Hematopoietic multipotent progenitor cell treated with erythropoietin and hydrocortisone succinate and interleukin-3 and kit ligand, for 17 days (in vitro differentiated cells): Measurements from ENCODE around the gene OLFML2A.
"Not testable (repeated sequence)": the region's sequence is repeated elsewhere in the genome, so short reads cannot be mapped to it uniquely, and the experiment has no call there.

Source experiments
- DNase-seq: peaks from one replicate; pipeline ENCODE4 v3.0.0-alpha.2; 2015; ENCODE audit warnings: low spot score

The OLFML2A gene

GRCh38 chr9:124828489-124829333 is 51.8 kb downstream of the OLFML2A start:
- DNase-seq: no peak

- DNase-seq: no peak
These were observed 52.4 kb downstream of the OLFML2A start for GRCh38 chr9:124829334-124829669.

- DNase-seq: no peak
These were observed 53.7 kb downstream of the OLFML2A start for GRCh38 chr9:124830593-124830992.

GRCh38 chr9:124831642-124832364 is 54.9 kb downstream of the OLFML2A start:
- DNase-seq: no peak

- no peak for DNase-seq
These were observed 57.7 kb downstream of the OLFML2A start for GRCh38 chr9:124834591-124834990.

GRCh38 chr9:124835026-124835557 is 58.2 kb downstream of the OLFML2A start:
- DNase-seq: no peak

- DNase-seq: not testable (repeated sequence)
These were observed 61.2 kb downstream of the OLFML2A start for GRCh38 chr9:124838132-124838531.

- not testable (repeated sequence) for DNase-seq
These were observed 61.8 kb downstream of the OLFML2A start for GRCh38 chr9:124838567-124839275.

- DNase-seq: no peak
These were observed 62.8 kb downstream of the OLFML2A start for GRCh38 chr9:124839612-124840299.

GRCh38 chr9:124840300-124840833 is 63.4 kb downstream of the OLFML2A start:
- no peak for DNase-seq

- DNase-seq: no peak
These were observed 64.3 kb downstream of the OLFML2A start for GRCh38 chr9:124841075-124841821.

GRCh38 chr9:124843456-124844034 is 66.6 kb downstream of the OLFML2A start:
- DNase-seq: no peak

GRCh38 chr9:124844291-124844690 is 67.4 kb downstream of the OLFML2A start:
- no peak for DNase-seq

GRCh38 chr9:124846467-124846866 is 69.5 kb downstream of the OLFML2A start:
- not testable (repeated sequence) for DNase-seq

- DNase-seq: no peak
These were observed 70.0 kb downstream of the OLFML2A start for GRCh38 chr9:124846969-124847368.

GRCh38 chr9:124849801-124850200 is 72.9 kb downstream of the OLFML2A start:
- no peak for DNase-seq

GRCh38 chr9:124852121-124852828 is 75.3 kb downstream of the OLFML2A start:
- no peak for DNase-seq

- DNase-seq: peak; percentile 82
These were observed 76.0 kb downstream of the OLFML2A start, which contains the start of gene WDR38 for GRCh38 chr9:124852829-124853531. Gene WDR38, plus strand, starts transcription at chr9:124853460. Its CDS starts 72 bp downstream, at chr9:124853532.

GRCh38 chr9:124853605-124854143 is 76.7 kb downstream of the OLFML2A start:
- no peak for DNase-seq
